Activated naive CD8-positive, alpha-beta T cell (primary cell): ENCODE data around the gene ASTN2.

Experiments
- H3K27ac Mint-ChIP-seq: one replicate; pipeline ENCODE4 v1.8.0; 2021; ENCODE audit warnings: mixed read lengths
- H3K27me3 Mint-ChIP-seq: one replicate; pipeline ENCODE4 v1.8.0; 2021; ENCODE audit warnings: mixed read lengths
- H3K36me3 Mint-ChIP-seq: one replicate; pipeline ENCODE4 v1.8.0; 2021; ENCODE audit warnings: mixed read lengths
- H3K4me1 Mint-ChIP-seq: one replicate; pipeline ENCODE4 v1.8.0; 2021; ENCODE audit warnings: low read depth, mixed read lengths
- H3K4me3 Mint-ChIP-seq: one replicate; pipeline ENCODE4 v1.8.0; 2021; ENCODE audit warnings: mild to moderate bottlenecking, mixed read lengths
- H3K9me3 Mint-ChIP-seq: one replicate; pipeline ENCODE4 v1.8.0; 2021; ENCODE audit warnings: low read depth, mixed read lengths

Gene ASTN2

DNA sequence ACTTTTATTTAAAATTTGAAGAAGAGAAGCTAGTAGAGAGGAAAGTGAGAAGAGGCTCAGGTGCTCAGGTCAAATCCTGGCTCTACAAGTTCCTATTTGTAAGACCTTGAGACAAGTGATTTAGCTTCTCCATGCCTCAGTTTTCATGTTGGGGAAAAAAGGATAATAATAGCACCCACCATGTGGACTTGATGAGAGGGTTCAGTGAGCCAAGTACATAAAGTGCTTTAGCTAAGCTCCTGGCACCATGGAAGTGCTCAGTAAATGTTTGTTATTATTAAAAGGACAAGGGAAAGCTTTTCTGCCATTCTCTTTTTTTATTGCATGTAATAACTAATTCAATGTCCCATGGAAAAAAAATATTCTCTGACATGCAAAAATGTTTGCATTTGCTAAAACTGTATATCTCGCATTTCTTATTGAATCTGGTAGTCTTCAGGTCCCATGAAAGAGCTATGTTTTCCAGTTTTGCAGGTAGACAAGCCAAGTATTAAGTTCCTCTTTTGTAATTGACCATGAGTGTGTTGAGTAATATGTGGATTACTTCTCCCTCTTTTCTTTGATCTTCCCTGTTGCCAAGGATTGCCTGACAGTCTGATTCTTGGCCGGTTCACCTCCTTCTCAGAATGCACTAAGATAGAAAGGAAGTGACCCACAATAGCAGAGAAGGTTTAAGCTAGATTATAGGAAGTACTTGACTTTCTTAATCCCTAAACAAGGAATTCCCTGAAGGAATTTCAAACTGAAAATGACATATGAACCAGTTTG, 773.4 kb downstream of the ASTN2 start:
- Mint-ChIP-seq H3K9me3 (no peaks in the 10 kb centered on the region), H3K4me1 (no peaks in the 10 kb centered on the region), H3K4me3 (no peak overlapping the region), H3K27me3 (no peaks in the 10 kb centered on the region), H3K27ac (no peak overlapping the region), H3K36me3 (peaks cover 27% of the 10 kb centered on the region)

DNA sequence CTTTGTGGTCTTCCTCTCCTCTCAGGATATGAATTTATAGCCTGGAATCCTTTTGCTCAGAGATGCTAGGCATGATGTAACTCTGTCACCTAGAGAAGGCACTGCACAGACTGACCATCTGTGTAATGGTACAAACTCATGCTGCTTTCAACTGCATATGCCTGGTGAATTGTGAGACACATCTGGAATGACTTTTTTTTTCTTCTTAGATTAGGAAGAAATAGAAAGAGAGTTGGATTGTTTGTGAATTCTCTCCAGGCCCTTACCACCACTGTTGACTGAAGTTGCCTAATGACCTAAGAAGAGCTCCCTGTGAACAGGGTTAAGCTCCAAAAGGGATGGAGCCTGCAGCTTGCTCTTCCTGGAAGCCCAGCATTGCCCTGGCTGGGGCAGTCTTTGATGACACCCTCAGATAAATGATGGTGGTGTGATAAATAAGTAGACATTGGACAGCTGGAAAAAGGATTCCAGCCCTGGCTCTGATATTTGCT, 775.6 kb downstream of the ASTN2 start:
- Mint-ChIP-seq H3K4me1 (no peaks in the 10 kb centered on the region), H3K27ac (no peak overlapping the region), H3K36me3 (peaks cover 24% of the 10 kb centered on the region), H3K4me3 (no peak overlapping the region), H3K9me3 (no peaks in the 10 kb centered on the region), H3K27me3 (no peaks in the 10 kb centered on the region)

- Mint-ChIP-seq H3K36me3 (peaks cover 32% of the 10 kb centered on the region), H3K27me3 (no peaks in the 10 kb centered on the region), H3K4me3 (no peak overlapping the region), H3K9me3 (no peaks in the 10 kb centered on the region), H3K4me1 (no peaks in the 10 kb centered on the region), H3K27ac (no peak overlapping the region)
These were observed 778.9 kb downstream of the ASTN2 start for GRCh38 chr9:116635908-116636307.

GRCh38 chr9:116632990-116633838, 781.6 kb downstream of the ASTN2 start:
- Mint-ChIP-seq H3K4me1 (no peaks in the 10 kb centered on the region), H3K36me3 (peaks cover 33% of the 10 kb centered on the region), H3K27ac (no peak overlapping the region), H3K9me3 (no peaks in the 10 kb centered on the region), H3K4me3 (no peak overlapping the region), H3K27me3 (no peaks in the 10 kb centered on the region)

GRCh38 chr9:116629634-116630033, 785.2 kb downstream of the ASTN2 start:
- no peaks in the 10 kb centered on the region for H3K27me3 Mint-ChIP-seq
- H3K4me3 Mint-ChIP-seq: no peak overlapping the region
- peaks cover 22% of the 10 kb centered on the region for H3K36me3 Mint-ChIP-seq
- H3K4me1 Mint-ChIP-seq: no peaks in the 10 kb centered on the region
- no peak overlapping the region for H3K27ac Mint-ChIP-seq
- H3K9me3 Mint-ChIP-seq: no peaks in the 10 kb centered on the region

- no peak overlapping the region for H3K4me3 Mint-ChIP-seq
- no peaks in the 10 kb centered on the region for H3K9me3 Mint-ChIP-seq
- no peak overlapping the region for H3K27ac Mint-ChIP-seq
- no peaks in the 10 kb centered on the region for H3K27me3 Mint-ChIP-seq
- H3K4me1 Mint-ChIP-seq: no peaks in the 10 kb centered on the region
- H3K36me3 Mint-ChIP-seq: peaks cover 20% of the 10 kb centered on the region
These were observed 786.1 kb downstream of the ASTN2 start for GRCh38 chr9:116628716-116629115.

DNA sequence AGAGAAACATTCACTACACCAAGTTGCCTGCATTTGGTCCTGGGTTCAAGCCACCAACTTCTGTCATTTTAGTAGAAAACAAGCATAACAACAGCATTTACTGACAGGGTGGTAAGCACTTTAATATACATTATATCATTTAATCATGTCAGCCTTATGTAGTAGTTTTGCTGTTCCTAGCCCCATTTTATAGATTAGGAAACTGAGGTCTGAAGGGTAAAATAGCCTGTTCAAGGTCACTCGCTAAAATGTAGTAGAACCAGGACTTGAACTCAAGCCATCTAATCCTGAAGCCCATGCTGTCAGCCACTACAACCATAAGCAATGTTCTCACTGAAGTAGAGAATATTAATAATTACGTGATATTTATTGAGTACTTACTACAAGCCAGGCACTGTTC, 787.4 kb downstream of the ASTN2 start:
- Mint-ChIP-seq H3K27ac (no peak overlapping the region), H3K27me3 (no peaks in the 10 kb centered on the region), H3K4me3 (no peak overlapping the region), H3K9me3 (no peaks in the 10 kb centered on the region), H3K36me3 (peaks cover 14% of the 10 kb centered on the region), H3K4me1 (no peaks in the 10 kb centered on the region)

DNA sequence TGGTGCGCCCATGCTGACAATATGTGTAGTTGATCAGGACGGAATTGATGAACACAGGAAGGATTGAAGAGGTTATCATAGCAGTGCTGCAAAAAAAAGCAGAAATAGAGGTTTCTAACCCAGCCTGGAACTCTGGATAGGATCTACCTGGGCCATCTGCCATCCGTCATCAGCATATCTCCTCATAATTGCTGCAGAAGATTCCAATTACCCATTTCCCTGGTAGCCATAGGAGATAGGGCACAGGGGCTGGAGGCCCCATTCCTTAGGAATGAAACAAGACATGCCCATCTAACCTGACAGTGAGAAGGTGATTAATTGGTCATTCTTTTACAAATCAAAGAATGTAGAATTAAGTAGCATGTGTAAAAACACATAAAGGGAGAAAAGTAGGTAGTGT, 788.1 kb downstream of the ASTN2 start:
- H3K9me3 Mint-ChIP-seq: no peaks in the 10 kb centered on the region
- H3K27ac Mint-ChIP-seq: no peak overlapping the region
- no peaks in the 10 kb centered on the region for H3K27me3 Mint-ChIP-seq
- no peaks in the 10 kb centered on the region for H3K4me1 Mint-ChIP-seq
- no peak overlapping the region for H3K4me3 Mint-ChIP-seq
- peaks cover 13% of the 10 kb centered on the region for H3K36me3 Mint-ChIP-seq

DNA sequence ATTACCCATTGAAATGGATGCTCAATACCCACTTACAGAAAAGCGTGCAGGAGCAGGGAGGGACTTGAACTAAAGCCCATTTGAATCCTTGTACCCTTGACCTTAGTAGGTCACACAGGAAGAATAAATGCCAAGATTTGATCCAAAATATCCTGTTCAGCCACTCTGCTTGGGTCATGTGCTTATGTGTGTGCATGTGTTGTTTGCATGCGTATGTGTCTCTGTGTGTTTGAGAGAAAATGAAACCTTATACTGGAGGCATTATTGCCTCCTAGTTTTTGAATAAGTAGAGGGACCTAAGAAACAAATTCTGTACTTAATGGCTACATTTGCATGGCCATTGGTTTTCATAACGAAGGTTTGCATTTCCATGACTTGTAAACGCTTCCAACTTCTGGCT, 791.1 kb downstream of the ASTN2 start:
- Mint-ChIP-seq H3K4me1 (no peaks in the 10 kb centered on the region), H3K4me3 (no peak overlapping the region), H3K27me3 (no peaks in the 10 kb centered on the region), H3K9me3 (no peaks in the 10 kb centered on the region), H3K27ac (no peak overlapping the region), H3K36me3 (peaks cover 10% of the 10 kb centered on the region)

GRCh38 chr9:116617389-116617788, 797.5 kb downstream of the ASTN2 start:
- H3K36me3 Mint-ChIP-seq: peaks cover 41% of the 10 kb centered on the region
- no peak overlapping the region for H3K27ac Mint-ChIP-seq
- H3K9me3 Mint-ChIP-seq: peaks cover 3% of the 10 kb centered on the region
- H3K4me3 Mint-ChIP-seq: no peak overlapping the region
- H3K27me3 Mint-ChIP-seq: no peaks in the 10 kb centered on the region
- no peaks in the 10 kb centered on the region for H3K4me1 Mint-ChIP-seq

DNA sequence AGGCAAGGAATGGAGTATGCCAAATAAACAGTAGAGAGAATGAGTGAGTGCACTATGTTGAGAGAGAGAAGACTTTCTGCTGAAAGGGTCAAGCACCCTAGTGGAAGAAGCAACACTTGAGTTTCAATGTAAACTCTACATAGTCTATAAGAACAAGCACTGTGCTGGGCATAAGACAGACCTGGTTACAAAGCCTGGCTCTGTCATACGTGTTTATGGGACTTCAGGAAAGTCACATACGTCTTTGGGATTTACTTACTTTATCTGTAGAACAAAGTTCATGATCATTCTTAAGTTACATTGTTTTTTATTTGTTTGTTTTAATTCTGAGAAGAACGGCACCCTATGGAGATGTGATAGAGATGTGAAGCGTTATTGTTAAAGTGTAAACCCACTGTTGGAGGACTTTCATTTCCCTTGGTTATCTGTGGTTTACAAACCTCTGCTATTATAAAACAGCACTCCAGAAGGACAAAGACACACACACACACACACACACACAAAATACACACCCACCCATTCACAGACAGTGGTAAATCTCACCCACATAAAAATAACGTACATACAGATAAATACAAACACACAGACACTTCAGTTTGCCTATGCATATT, 798.4 kb downstream of the ASTN2 start:
- Mint-ChIP-seq H3K36me3 (peaks cover 48% of the 10 kb centered on the region), H3K9me3 (peaks cover 5% of the 10 kb centered on the region), H3K27ac (no peak overlapping the region), H3K27me3 (no peaks in the 10 kb centered on the region), H3K4me1 (no peaks in the 10 kb centered on the region), H3K4me3 (no peak overlapping the region)

DNA sequence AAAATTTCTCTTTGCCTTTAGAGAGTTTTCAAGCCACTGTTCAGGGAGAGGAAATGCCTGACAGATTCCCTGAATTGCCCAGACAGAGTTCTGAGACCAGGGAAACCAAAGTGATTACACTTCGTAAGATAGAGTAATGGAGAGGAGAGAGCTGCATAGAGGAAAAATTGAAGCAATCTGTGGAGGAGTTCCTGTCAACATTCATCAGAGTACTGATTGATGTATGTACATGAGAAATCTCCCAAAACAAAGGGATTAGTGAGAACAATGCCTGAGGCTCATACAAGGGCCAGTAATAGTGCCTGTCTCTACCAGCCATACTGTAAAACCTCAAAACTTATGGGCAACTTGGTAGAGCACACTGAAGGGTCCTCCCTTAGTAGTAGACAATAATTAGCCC, 806.8 kb downstream of the ASTN2 start:
- Mint-ChIP-seq H3K27me3 (no peaks in the 10 kb centered on the region), H3K4me3 (no peak overlapping the region), H3K27ac (no peak overlapping the region), H3K9me3 (peaks cover 5% of the 10 kb centered on the region), H3K4me1 (no peaks in the 10 kb centered on the region), H3K36me3 (peaks cover 34% of the 10 kb centered on the region)

DNA sequence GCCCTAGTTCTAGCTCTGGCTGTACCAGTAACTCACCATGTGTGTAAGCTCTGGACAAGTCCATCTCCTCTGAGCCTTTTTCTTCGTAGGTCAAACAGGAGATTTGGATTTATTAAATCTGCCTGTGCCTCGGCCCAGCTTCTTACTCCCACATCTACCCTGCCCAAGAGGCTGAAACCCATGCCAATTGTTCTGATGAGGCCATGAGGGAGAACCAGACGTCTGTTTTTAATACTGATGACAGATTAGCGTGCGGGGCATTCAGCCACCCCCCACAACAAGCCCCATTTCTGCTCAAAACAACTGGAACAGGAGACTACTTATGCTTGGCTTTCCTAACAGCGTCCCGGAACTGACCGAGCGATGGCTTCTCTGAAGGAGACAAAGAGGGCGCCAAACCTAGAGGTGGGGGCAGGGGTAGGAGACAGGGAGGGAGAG, 808.9 kb downstream of the ASTN2 start:
- Mint-ChIP-seq H3K9me3 (no peaks in the 10 kb centered on the region), H3K27me3 (no peaks in the 10 kb centered on the region)

DNA sequence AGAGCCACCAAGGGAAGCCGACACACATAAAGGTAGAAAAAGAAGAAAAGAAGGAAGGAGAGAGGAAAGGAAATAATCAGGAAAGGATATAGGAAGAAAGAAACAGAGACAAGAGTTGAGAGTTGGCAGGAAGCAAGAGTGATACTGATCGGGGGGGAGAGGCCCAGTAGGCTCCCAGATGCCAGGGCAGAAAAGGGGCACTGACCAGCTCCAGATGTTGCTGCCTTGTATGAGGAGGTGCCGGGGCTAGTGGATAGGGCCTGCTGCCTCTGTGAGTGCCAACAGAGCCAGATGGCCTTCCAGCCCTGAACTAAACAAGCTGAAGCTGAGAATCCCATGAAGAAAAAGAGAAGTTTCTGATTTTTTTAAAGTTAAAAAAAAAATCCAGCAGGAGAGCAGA, 809.8 kb downstream of the ASTN2 start:
- no peaks in the 10 kb centered on the region for H3K27me3 Mint-ChIP-seq
- peaks cover 20% of the 10 kb centered on the region for H3K36me3 Mint-ChIP-seq
- H3K4me3 Mint-ChIP-seq: no peak overlapping the region
- H3K27ac Mint-ChIP-seq: no peak overlapping the region
- no peaks in the 10 kb centered on the region for H3K9me3 Mint-ChIP-seq
- no peaks in the 10 kb centered on the region for H3K4me1 Mint-ChIP-seq

More for the DNA sequence above, 808.9 kb downstream of the ASTN2 start:
- no peaks in the 10 kb centered on the region for H3K4me1 Mint-ChIP-seq
- H3K27ac Mint-ChIP-seq: no peak overlapping the region
- no peak overlapping the region for H3K4me3 Mint-ChIP-seq
- H3K36me3 Mint-ChIP-seq: peaks cover 17% of the 10 kb centered on the region

DNA sequence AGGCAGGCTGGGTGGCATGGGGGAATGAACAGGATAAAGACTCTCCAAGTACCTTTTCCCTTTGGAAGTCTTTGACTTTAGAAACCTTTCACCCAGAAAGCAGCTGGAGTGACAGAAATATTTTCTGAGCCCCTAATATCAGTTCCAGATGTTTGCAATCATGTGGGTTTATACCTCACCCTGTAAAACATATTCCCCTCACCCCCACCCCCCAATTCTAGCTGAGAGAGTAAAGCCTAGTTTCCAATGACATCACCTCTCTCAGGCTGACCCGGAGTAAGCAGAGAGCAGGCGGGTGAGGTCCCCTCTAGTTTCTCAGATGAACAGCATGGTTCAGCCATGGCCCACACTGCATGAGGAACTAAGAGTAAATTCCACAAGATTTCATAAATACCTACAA, 810.6 kb downstream of the ASTN2 start:
- Mint-ChIP-seq H3K4me1 (no peaks in the 10 kb centered on the region), H3K4me3 (no peak overlapping the region), H3K27me3 (no peaks in the 10 kb centered on the region), H3K36me3 (peaks cover 23% of the 10 kb centered on the region), H3K27ac (no peak overlapping the region), H3K9me3 (no peaks in the 10 kb centered on the region)
